M059J (cell line): ENCODE measurements around the gene GATA6. TPM values are rescaled to one million over a fixed set of nuclear protein-coding genes. Genes with fewer than 3 reads are reported as not detected.
"Not testable (repeated sequence)": the region's sequence is repeated elsewhere in the genome, so short reads cannot be mapped to it uniquely, and the experiment has no call there.

Source experiments
- DNase-seq: peaks from one replicate; pipeline ENCODE4 v3.0.0-alpha.2; 2012; ENCODE audit warnings: low read depth
- total RNA-seq: library from RNA; depleted of rRNA; stranded (reverse); fragments of >200 nt; shearing (Covaris generic); gene quantifications from 2 replicates; pipeline ENCODE4 v1.2.3, GENCODE V29; 2014

GATA6 gene
- total RNA-seq, 1 experiment from 2014 or later = 4.6 TPM

DNA sequence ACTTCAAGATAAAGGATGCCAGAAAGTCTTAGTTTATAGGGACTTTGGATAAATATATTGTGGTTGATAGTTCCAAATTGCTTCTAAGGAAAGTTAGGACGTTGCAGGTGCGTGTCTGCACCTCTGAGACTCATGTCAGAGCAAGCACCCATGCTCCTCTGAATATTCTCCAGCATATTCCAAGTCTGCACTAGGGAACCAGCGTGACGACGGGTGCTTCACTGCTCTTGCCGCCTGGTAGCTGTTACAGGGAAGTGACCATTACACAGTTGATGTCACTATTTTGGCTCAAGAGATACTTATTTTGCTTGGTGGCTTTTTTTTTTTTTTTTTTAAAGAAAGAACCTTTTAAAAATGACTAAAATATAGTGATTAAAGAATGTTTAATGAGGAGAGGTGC, 35.6 kb downstream of the GATA6 start:
- no peak for DNase-seq

DNA sequence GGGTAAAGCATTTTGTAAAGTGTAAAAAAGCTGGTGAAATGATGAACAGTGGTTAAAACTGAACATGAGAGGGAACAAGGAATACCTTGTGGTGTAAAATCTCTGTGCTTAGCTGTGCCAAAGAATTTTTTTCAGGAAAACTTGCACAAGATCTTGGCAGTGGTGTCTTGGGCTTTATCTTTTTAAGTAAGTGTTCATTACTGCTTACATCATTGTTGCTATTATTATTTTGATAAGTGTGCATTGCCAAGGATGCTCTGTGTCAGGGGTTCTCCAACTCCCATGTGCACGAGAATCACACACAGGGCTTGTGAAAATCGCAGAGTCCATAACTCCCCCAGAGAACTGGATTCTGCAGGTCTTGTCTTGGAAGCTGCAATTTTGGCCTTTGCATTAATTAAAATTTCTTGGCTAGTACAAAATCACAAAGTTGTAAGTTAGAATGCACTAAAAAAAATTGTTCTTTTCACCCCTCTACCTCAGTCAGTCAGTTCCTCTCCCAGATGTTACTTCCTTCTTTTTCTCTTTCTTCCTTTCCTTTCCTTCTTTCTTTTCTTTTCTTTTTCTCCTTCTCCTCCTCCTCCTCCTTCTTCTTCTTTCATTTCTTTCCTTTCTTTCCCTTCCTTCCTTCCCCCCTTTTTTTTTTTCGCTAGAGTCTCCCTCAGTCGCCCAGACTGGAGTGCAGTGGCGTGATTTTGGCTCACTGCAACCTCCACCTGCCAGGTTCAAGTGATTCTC, 37.8 kb downstream of the GATA6 start:
- no peak for DNase-seq

DNA sequence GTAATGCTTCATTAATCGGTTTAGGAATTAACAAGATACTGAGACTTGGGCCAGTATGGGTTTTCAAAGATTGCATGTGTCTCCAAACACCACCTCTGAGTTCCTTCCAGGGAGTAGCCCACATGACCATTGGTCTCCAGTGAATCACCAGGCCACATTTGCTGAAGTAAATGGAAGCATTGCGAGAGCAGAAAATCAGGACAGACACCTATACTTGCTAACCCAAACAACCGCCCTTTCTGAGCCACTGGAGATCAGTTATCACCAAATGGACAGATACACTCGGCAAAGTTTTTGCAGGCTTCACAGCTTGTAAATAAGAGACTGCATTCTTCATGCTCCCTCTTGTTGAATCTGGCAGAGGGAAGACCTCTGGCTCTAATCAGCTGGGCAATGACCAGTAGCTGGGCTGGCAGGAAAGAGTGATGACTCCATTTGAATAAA, 40.9 kb downstream of the GATA6 start:
- peak; percentile 61 for DNase-seq

DNA sequence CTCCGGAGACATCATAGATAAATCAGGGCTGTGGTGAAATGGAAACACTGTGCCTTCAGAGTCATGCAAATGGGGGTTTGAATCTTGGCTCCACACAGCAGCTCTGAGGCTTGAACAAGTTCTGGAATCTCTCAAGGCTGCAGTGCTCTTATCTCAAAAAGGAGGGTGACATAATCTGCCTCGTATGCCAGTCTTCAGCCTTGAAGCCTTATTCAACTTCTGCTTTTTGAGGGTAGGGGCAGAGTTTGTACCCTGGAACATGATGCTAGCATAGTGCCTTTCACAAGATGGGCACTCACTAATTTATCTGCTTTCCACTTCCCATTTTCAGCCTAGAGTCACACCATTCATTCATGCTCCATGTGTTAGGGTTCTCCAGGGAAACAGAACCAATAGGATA, 42.3 kb downstream of the GATA6 start:
- DNase-seq = no peak

DNA sequence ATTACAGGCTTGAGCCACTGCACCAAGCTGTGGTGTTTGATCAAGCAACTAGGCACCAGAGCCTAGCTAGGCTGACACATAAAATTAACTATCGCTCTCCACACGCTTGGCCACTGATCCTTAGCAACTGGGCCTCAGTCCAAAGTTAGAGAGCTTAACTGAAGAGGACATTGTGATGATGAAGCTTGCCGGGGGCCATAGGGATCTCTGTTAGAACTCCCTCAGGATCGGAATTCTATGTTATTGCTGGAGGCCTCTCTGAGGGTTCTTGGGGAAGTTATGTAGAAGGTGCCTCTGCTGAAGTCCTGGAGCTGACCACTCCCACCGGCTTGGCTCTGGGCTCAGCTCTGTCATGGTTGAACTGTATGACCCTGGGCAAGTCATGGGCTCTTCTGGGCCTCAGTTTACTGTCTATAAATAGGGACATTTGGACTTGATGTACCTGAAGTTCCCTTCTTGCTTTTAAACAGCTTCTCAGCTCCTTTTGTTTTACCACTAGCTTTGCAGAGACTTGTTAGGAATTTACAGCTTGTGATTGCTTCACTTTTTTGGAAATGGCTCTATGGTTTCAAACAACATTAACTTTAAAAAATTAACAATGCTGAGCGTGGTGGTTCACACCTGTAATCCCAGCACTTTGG, 44.1 kb downstream of the GATA6 start:
- peak; percentile 92 for DNase-seq

DNA sequence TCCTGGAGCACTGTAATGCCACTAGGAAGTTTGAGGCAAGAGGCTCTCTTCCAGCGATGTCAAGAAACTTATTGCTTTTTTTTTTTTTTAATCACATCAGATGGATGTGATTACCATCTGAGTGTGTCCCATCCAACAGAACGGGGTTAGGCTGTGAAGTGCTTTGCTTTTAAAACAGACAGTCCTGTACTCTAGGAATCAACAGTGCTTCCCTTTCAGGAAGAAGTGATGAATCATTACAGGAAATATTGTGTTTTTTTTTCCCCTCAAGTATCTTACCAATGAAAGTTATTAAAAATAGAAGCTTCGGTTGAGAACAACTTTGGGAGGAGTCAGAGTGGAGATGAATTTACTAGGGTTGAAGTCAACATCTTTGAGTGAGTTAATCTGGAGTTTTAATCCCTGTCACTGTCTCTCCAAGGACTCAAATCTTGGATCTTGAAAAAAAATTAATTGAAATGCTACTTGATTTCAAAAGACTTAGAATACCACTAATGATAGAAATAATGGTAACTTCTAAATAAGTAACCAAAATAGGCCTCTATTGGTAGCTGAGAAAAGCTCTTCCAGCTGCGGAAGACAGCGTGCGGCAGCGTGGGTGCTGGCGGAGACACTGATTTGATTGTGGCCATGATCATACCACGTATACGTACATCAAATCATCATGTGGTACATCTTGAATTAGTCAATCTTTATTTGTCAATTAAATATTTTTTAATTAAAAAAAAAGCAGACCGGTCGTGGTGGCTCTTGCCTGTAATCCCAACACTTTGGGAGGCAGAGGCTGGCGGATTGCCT, 45.5 kb downstream of the GATA6 start:
- peak; percentile 54 for DNase-seq

DNA sequence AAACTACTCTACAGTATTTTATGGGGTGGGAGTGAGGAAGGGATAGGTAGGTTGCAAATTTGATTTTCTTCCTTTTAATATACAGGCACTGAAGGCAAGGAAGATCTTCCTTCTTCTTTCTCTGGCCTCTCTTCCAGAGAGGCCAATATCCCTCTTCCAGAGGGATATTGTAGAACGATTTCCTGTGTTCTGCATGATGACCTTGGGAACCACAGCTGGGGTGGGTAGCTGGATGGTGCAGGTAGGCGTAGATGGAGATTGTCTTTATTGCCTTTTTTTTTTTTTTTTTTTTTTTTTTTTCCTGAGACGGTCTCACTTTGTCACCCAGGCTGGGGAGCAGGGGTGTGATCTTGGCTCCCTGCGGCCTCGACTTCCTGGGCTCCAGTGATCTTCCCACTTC, 49.4 kb downstream of the GATA6 start:
- no peak for DNase-seq

DNA sequence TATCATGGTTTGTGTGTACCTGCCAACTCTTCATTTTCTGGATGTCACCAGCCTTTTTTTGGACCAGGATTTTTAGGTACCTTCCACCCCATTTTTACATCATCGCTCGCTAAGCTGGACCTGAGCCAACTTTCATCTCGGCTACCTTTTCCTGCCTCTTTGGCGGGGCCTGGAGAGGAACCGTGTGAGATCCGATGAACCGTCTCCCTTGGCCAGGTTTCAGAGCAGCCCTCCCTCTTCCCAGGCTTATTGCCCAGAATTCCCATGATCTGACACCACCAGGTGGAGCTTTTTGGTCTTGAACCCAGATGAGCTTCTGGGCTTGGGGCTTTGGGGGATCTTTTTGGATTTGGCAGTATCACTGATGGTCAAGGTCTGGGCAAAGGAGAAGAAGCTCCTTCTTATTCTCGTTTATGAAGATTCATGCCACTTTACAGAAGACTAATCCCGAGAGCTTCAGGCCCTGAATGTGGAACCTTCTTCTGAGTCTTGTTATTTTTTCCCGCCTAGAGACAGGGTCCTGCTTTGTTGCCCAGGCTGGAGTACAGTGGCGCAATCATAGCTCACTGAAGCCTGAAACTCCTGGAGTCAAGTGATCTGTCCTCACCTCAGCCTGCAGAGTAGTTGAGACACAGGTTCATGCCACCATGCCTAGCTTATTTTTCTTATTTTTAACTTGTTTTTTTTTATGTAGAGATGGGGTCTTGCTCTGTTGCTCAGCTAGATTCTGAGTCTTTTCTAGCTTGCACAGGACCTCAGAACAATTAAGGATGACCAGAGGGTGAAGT, 50.4 kb downstream of the GATA6 start:
- no peak for DNase-seq

DNA sequence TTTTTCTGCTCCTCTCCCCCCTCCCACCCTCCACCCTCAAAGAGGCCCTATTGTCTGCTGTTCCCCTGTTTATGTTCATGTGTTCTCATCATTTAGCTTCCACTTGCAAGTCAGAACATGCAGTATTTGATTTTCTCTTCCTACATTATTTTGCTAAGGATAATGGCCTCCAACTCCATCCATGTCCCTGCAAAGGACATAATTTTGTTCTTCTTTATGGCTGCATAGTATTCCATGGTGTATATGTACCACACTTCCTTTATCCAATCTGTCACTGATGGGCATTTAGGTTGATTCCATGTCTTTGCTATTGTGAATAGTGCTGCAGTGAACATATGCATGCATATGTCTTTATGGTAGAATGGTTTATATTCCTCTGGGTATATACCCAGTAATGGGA, 51.2 kb downstream of the GATA6 start:
- DNase-seq = not testable (repeated sequence)

DNA sequence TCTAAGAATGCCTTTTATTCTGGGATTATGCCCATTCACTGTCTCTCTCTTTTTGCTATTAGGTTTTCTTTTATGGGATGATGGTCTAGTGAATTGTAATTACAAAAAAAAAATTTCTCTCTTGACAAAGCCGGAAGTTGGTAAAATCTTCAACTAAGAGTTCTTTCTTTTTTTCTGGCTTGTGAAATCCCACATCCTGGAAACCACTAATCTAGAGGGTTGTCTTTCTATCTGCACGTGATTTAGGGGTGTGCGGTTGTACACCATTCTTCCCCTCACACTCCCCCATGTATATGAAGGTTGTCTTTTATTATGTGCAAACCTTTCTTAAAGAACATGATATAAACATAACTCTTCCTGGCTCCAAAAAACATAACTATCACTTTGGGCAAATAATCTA, 52.0 kb downstream of the GATA6 start:
- DNase-seq = no peak

DNA sequence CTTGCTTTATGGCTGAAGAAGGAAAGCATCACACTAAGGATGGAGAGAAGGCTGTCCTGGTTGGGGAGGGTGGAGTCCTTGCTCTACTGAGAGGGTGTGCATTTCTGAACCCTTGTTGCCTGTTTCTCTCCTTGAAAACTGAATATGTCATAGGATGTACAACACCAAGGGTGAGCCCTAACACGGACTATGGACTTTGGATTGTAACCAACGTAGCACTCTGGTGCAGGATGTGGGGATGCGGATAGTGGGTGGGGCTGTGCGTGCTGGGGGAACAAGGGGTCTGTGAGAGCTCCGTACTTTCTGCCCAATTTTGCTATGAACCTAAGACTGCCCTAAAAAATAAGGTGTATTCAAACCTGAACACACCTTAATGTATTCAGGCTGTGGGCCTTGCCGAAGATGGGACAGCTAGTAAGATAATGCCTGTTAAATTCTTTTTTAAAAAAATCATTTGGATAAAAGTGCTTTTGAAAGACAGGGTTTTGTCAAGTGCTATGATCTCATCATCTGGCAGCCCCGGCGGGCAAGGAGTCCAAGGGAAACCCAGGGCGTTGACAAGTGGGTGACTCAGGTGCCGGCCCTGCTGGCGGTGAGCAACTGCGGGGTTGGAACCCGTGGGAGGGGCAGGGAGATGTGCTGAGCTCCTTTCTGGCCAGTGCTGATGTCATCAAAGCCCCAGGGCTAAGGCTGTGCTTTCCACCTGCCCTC, 54.0 kb downstream of the GATA6 start:
- DNase-seq = peak; percentile 99

DNA sequence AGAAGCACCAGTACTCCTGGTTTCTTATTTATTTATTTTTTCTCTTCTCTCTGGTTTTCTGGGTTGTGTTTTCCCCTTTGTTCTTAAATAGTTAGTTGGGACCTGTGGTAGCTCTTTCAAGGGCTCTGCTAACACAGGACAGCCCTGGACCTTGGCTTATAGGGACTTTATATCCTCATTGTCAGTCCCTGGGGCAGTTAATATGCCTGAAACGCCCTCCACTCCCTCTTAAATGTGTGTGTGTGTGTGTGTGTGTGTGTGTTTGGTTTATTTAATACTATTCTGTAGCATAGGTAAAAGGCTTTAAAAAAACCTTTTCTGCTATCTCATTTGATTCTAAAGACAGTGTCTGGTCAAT, 54.6 kb downstream of the GATA6 start:
- no peak for DNase-seq

DNA sequence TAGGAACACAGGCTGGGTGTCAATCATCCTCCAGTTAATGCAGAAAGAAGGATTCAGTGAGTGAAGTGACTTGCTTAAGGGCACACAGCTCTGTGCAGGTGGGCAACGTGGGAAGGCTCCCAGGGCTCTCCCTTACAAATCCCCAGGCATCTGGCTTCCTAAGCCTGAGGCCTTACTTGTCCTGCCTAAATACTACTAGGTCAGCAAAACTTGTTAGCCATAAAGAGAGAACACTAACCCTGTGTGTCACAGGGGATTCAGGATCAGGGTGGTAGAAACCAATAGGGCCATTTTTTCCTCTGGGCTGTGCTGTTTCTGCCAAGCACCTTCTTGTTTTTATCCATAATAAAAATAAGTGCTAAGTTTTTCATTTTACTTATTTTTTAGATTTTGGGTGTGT, 55.0 kb downstream of the GATA6 start:
- DNase-seq = no peak

DNA sequence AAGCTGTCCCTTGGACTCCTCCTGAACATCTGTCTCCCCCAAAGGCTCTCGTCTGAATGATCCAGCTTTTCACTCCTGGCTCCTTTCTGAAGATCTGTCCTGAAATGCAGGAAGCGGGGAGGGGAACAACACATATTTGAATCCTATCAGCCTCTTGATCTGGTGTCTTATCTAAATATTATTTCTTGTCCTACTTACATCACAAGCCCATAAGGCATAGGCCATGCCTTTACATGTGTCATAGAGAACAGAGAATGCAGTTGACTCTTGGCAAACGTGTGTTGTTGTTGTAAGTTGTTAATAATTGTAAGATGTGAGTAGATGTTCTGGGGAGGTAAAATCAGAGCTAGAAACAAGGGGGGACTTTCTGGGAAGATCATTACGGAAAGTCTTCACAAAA, 57.4 kb downstream of the GATA6 start:
- DNase-seq = no peak

DNA sequence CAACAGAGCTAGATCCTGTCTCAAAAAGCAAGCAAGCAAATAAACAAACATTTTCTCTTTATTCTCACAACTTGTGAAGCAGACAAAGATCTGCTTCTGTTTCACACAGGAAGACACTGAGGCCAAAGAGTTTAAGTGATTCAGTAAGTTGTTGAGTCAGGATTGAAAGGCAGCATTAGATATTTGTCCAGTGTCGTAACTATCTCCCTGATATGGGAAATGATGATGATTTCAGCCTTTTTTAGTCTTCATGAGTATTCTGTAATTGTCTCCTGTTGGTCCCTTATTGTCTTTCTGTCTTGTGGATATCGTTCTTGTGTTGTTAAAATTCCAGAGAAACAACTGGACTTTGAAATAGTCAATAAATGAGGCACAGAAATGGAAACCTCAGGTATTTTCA, 59.6 kb downstream of the GATA6 start:
- peak; percentile 29 for DNase-seq

DNA sequence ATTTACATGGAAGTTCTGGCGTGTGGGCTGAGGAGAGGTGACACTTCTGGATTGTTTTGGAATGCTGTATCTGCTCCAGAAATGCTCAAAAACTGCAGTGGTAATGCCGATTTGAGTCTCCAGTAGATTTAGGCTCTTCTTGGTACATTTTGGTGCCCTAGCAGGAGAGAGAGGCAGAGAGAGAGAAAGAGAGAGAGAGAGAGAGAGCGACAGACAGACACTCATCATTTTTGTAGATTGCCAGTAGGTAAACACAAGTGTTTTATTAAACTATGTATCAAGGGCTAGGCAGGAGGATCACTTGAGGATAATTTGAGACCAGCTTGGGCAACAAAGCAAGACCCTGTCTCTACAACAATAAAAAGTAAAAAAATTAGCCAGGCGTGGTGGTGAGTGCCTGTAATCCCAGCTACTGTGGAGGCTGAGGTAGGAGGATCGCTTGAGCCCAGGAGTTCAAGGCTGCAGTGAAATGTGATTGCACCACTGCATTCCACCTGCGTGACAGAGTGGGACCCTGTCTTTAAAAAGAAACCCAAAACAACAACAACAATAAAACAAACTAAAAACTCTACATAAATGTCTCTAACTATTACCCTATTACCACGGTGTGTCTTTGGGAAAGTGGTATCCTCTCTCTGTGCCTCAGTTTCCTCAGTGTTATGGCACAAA, 60.2 kb downstream of the GATA6 start:
- DNase-seq = no peak

DNA sequence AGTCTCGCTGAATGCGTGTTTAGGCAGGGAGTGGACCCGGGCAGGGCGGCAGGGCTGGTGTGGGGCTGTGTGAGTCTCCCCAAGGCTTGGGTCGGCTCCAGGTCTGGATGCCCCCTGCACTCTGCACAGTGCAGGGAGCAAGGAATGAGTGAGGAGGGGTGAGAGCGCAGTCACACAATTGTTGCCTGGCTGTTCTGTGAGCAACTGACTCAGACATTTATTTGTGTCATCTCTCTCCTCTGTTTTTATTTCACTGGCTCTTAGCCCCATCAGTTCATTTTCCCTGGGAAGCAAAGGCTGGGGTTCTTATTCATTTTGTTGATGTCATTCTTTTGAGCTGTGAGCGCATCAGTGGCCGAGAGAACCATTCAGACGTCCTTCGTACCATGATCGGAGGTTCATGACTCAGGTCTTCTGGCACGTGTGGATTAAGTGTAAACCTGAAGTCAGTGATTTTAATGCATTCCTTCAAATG, 61.1 kb downstream of the GATA6 start:
- DNase-seq = peak; percentile 92

DNA sequence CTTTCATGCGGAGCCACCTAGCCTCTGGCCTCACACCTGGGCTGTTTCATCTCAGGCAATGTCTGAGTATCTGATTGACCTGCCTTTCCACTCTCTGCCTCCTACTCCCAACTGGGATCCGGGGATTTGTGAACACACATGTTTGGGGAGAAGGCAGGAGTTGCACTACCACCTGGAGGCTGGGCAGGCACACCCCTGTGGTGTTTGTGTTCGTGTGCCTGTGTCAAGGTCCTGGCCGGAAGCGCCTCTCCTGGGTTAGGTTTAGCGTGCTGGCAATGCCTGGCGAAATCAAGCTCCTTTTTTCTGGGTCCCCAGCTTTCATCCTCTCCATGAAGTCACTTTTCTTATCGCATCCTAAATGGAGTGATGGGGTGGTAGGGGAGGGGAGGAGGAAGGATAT, 63.9 kb downstream of the GATA6 start:
- DNase-seq = no peak

DNA sequence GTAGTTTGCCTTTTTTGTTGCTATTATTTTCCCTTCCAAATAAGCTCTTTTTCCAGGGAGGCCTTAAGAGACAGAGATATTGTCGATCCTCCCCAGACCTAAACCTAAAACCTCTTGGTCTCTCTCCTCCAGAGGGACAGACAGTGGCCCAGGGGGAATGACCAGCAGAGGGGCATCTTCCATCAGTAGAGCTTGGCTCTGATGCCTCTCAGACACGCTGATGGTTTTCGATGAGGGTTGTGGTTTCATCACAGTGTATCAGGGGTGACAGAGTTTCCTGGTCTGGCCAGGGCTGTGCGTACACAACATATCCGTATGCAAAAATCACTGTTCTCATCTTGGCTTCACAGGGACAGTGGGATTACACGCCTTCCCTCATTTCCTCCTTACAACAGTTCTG, 68.6 kb downstream of the GATA6 start:
- no peak for DNase-seq

DNA sequence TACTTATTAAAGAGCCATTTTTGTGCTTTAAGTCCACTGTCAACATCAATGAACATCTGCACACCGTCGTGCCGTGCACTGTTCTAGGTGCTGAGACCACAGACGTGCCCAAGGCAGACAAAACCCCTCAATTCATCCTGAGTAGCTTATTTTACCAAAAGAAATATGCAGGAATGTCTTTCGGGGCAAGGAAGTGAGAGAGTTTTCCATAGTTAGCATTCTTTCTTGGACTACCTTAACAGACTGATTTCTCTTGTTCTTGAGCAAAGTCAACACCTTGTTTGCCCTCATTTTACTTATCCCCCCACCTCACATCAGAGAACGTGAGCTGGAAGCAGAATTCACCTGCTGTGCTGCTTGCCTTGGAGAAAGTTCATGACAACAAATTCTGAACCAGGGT, 69.3 kb downstream of the GATA6 start:
- no peak for DNase-seq

DNA sequence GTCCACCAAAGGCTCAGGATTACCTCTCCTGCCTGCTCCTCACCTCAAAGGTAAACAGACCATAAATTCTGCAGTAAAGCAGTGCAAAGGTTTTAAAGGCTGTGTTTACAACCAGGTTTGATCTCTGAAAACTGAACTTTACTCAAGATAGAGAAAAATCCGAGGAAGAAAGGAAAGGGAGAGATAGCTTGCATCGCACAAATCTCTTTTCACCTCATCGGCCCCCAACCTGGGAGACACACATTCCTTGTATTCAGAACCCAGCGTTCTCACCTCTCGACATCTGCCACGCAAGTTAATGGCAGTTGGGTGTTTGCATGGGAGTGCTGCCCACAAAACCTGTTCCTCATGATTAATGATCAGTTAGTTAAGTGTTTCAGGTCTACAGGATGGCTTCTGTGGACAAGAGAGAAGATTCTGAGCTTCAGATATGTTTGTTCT, 72.6 kb downstream of the GATA6 start:
- no peak for DNase-seq
